NB4 (cell line): ENCODE data around the gene PPP1CB.

Source experiments
- POLR2A ChIP-seq: IDR thresholded peaks from 2 replicates; pipeline ENCODE4 v1.6.1; 2011; ENCODE audit warnings: mild to moderate bottlenecking; ENCODE audit not compliant: insufficient read length; ENCODE audit errors: extremely low read depth
- TF ChIP-seq, protein P1 (sequence below): IDR thresholded peaks from one replicate; pipeline ENCODE4 v1.5.1; 2012; ENCODE audit warnings: low read depth, low read length
- TF ChIP-seq, protein P2 (sequence below): IDR thresholded peaks from 2 replicates; pipeline ENCODE4 v1.6.1; 2011; ENCODE audit warnings: low read depth, low read length

GRCh38 chr2:28748176-28748575 lies 3.5 kb upstream of the PPP1CB start:
- TF ChIP-seq, protein P1, sequence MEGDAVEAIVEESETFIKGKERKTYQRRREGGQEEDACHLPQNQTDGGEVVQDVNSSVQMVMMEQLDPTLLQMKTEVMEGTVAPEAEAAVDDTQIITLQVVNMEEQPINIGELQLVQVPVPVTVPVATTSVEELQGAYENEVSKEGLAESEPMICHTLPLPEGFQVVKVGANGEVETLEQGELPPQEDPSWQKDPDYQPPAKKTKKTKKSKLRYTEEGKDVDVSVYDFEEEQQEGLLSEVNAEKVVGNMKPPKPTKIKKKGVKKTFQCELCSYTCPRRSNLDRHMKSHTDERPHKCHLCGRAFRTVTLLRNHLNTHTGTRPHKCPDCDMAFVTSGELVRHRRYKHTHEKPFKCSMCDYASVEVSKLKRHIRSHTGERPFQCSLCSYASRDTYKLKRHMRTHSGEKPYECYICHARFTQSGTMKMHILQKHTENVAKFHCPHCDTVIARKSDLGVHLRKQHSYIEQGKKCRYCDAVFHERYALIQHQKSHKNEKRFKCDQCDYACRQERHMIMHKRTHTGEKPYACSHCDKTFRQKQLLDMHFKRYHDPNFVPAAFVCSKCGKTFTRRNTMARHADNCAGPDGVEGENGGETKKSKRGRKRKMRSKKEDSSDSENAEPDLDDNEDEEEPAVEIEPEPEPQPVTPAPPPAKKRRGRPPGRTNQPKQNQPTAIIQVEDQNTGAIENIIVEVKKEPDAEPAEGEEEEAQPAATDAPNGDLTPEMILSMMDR: no peak
- no peak for TF ChIP-seq POLR2A
- TF ChIP-seq, protein P2, sequence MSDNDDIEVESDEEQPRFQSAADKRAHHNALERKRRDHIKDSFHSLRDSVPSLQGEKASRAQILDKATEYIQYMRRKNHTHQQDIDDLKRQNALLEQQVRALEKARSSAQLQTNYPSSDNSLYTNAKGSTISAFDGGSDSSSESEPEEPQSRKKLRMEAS: no peak
